GM08714 (cell line): ENCODE measurements around the gene TSHZ2.

Source experiments
- H3K4me3 ChIP-seq: fragments of 200-500 bp; sonication (Bioruptor generic); 2 replicates; pipeline ENCODE4 v1.5.1; 2014; ENCODE audit warnings: mild to moderate bottlenecking, low read length, inconsistent platforms
- ZNF274 ChIP-seq: IDR thresholded peaks from 2 replicates; pipeline ENCODE4 v1.6.1; 2012; ENCODE audit warnings: mild to moderate bottlenecking, low read depth, low read length

The TSHZ2 gene

DNA sequence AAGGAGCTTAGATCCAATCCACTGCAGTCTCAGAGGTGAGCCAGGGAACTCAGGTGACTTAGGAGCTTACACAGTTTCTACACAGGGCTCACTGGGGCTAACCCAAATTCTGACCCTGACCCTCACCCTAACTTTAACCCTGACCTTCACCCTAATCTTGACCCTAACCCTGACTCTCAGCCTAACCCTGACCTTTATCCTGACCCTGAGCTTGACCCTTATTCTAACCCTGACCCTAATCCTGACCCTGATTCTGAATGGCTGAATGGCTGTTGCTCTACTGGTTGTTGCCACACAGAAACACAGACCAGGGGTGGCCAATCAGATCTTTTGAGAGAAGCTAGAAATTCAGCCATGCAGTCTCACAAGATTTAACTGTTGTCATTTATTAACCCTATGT is 180.1 kb downstream of the TSHZ2 start:
- no peak for TF ChIP-seq ZNF274
- no peak overlapping the region for H3K4me3 ChIP-seq

DNA sequence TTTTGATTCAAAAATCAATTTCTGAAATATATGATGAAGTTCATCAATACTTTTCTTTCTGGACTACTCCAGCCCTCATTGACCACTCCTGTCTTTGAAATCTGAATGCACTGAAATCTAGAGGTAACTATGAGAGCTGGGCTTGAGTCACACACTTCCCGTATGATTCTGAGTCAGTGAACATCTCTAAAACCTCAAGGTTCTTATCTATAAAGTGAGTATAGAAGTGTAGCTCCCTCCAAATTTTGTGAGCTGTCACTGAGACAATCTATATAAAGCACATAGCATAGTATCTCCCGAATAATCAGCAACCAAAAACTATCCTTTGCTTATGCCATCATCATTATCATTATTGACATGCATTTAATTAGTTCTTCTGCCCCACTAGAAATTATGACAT is 182.4 kb downstream of the TSHZ2 start:
- no peak overlapping the region for H3K4me3 ChIP-seq
- TF ChIP-seq ZNF274, result no peak

DNA sequence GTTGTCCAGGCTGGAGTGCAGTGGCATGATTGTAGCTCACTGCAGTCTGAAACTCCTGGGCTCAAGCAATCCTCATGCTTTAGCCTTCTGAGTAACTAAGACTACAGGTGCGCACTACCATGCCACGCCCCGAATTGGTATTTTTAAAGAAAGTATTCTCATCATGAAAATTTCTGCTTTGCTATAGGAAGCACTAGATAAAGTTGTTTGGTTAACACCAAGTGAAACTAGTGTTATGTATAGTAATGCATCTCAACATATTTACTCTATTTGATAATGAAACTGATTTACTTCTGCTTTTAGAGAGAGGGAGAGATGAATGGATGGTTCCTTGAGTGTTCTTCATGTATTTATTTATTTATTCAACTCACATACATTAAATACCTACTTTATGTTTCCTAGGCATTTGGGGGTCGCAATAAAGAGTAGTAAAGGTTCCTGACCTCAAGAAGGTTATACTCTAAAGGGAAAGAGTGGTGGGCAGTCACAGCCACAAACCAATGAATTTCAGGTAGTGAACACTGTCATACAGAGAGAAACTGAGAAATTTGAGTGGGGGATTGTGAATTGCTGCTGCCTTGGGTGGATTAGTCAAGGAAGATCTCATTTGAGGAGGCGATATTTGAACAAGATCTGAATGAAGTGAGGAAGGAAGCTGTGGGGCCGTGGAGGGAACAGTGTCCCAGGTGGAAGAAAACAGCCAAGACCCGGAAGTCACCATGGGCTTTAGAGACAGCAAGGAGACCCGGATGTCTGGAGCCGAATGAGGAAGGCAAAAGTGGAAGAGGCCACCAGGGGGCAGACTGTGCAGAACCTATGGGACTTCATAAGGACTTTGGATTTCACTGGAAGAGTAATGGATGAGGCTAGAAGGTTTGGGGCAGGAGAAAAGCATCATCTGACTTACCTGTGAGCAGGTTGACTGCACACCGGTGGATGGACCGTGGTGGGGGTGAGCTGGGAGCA is 185.6 kb downstream of the TSHZ2 start:
- TF ChIP-seq ZNF274, result no peak
- H3K4me3 ChIP-seq, result no peak overlapping the region

DNA sequence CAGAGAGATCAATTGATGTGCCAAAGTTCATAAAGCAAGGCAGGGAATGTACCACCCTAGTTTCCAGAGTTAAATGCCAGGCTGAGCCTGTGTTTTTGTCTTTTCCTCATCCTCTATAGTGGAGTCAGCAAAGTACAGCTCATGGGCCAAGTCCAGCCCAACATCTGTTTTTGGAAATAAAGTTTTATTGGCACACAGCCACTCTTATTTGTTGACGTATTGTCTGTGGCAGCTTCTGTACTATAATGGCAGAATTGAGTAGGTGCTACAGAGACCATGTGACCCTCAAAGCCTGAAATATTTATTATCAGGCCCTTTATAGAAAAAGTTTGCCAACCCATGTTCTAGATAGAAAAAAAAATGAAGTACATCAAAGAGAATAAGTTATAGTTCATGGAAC is 187.0 kb downstream of the TSHZ2 start:
- no peak overlapping the region for H3K4me3 ChIP-seq
- TF ChIP-seq ZNF274, result no peak

DNA sequence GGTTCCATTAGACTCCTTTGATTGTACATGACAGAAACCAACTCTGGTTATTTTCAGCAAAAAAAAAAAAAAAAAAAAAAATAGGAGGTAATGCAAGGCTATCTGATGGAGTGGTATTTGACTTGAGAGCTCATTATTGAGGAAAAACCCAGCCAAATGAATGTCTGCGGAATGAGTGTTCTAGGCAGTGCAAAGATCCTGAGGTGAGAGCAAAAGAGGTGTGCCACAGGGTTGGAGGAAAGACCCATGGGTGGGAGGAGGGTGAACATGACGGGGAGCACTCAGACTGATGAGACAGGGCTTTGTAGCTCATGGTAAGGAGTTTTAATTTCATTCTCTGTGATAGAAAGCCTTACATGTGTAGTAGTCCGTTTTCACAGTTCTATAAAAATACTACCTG is 188.9 kb downstream of the TSHZ2 start:
- no peak for TF ChIP-seq ZNF274
- H3K4me3 ChIP-seq, result no peak overlapping the region

DNA sequence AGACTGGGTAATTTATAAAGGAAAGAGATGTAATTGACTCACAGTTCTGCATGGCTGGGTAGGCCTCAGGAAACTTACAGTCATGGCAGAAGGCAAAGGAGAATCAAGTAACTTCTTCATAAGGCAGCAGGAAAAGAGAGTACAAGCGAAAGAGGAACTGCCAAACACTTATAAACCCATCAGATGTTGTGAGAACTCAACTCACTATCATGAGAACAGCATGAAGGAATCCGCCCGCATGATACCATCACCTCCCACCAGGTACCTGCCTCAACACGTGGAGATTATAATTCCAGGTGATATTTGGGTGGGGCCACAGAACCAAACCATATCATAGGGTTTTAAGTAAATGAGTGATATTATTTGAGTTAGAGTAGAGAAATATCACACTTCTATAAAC is 189.3 kb downstream of the TSHZ2 start:
- no peak overlapping the region for H3K4me3 ChIP-seq

DNA sequence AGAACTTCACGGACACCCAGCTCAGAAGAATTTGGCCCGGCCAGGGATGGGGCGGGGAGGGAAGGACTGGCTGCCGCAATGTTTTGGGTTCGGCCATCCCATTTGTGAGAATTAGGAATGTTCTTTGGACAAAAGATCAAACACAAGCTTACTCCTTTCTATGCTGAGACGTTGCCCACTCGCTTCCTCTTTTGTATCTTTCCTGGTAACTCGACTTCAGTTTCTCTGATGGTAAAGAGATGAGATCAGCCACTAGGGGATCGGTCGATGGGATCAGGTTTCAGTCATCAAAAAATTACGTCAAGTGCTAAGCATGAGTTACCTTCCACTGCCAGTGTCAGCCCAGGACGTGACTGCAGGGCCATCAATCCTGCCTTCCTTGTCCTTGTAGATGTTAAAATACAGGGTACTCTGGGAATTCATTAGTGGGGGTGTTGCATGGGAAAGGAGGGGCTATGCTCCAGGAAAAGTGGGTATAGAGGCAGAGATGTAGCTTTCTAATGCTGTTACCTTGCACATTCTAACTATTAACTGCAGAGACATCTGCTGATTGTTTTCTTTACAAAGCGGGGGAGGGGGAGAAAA is 190.2 kb downstream of the TSHZ2 start:
- TF ChIP-seq ZNF274, result no peak
- no peak overlapping the region for H3K4me3 ChIP-seq

More for the DNA sequence above, 189.3 kb downstream of the TSHZ2 start:
- TF ChIP-seq ZNF274, result no peak

DNA sequence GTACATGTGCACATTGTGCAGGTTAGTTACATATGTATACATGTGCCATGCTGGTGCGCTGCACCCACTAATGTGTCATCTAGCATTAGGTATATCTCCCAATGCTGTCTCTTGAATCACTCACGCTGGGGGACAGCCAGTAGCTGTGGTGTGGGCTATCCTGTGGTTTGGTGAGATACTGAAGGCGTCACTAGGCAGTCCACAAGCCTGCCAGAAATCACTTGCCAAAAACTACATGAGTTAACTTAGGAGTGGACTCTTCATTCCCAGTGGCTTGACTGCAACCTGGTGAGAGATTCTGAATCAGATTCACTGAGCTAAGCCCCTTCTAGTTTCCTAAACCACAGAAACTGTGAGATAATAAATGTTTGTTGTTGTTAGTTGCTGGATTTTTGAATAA is 191.3 kb downstream of the TSHZ2 start:
- H3K4me3 ChIP-seq, result no peak overlapping the region
- TF ChIP-seq ZNF274, result no peak

DNA sequence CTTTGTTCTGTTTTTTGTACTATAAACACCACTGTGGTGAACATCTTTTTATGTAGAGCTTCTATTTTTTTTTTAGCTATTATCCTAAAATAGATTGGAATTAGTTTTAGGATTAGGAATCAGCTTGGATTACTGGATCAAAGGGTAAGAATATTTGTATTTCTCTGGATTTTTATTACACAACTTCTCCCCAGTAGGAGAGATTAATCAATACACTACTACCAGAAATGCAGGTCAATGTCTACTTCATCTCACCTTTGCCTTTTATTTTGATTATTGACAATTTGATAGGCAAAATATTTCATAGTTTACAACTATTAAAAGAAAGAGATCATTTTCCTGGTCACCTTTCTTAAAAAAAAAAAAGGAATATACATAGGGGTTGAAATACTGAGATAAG is 191.9 kb downstream of the TSHZ2 start:
- H3K4me3 ChIP-seq, result no peak overlapping the region
- no peak for TF ChIP-seq ZNF274

DNA sequence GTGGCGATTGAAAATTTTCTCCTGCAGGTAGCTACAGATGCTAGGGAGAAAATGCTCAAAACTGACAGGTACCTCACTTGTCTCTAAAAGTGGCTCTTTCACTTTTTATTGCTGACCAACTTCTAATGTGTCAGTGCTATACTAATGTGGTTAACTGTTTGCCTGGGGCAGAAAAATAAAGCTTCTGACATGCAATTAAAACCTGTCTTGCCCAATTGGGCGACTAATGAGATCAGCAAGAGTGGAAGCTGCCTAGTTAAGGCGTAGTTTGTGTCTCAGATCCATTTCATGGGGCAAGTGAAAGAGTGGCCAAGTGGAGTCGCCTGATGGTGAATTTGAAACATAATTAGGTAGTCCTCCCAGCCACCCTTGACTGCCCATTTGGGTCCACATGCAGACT is 193.3 kb downstream of the TSHZ2 start:
- no peak for TF ChIP-seq ZNF274
- no peak overlapping the region for H3K4me3 ChIP-seq

DNA sequence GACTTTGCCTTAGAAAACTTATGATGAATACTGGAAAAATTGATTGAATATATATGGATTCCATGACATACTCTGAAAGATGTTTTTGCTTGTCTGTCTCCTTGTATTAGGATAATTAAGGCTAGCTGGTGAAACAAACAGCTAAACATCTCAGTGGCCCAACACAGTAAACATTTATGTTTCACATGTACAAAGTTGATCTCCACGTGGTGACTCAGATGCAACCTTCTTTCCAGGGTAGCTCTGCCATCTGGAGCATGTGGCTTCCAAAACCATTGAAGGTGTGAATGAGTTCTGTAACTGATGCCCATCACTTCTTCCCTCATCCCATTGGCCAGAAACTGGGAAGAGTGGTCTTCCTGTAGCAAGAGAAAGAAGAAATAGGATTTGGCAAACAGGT is 196.3 kb downstream of the TSHZ2 start:
- no peak overlapping the region for H3K4me3 ChIP-seq
- no peak for TF ChIP-seq ZNF274

DNA sequence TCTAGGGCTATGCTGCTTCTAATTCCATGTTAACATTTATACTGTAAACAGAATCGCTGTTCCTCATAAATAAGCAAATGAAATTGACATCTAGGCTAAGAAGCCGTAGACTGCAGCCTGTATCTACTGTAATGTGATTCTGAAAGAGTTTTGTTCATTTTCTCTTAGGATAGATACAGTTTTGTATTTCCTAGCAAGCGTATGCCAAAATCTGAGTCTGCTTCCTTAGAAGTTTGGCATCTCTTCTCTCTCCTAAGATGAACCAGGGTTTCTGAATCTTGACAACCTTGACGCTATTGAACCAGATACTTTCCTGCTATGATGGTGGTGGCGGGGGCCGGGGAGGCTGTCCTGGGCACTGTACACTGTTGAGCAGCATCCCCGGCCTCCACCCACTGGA is 198.0 kb downstream of the TSHZ2 start:
- no peak overlapping the region for H3K4me3 ChIP-seq
- TF ChIP-seq ZNF274, result no peak

DNA sequence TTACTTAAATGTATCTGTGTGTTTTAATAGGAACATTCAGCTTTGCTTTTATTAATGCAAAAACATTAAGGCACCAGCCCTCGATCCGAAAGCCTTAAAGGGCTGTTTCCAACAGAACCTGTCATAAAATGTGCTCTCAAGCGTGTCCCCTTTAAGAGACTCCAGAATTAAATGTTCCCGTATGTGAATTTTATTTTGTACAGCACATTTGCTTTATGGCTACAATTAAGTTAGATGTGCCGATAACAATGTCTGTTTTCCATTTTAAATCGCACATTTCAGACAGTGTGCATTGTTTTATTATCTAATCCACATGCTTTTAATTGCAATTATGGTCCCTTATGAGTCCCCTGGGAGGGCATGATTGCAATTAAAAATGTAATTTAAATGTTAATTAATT is 198.9 kb downstream of the TSHZ2 start:
- H3K4me3 ChIP-seq, result no peak overlapping the region

DNA sequence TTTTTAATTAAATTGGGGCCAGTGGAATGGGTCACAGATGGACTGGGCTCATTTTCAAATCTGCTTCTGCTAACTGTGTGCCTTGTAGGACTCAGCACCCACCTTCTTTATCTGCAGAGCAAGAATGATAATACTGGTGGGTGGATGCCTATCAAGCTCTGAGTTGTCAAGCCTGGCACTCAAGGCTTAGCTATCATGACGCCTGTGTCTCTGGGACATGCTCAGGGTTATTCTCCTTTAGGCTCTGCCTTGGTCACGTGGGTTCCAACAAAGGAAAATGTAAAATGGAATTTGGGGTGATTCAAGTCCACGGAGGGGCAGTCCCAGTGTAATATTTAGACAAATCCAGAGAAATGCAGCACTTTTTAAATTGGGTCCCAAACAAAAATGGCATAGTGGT is 202.3 kb downstream of the TSHZ2 start:
- no peak overlapping the region for H3K4me3 ChIP-seq
- no peak for TF ChIP-seq ZNF274

More for the DNA sequence above, 198.9 kb downstream of the TSHZ2 start:
- no peak for TF ChIP-seq ZNF274

DNA sequence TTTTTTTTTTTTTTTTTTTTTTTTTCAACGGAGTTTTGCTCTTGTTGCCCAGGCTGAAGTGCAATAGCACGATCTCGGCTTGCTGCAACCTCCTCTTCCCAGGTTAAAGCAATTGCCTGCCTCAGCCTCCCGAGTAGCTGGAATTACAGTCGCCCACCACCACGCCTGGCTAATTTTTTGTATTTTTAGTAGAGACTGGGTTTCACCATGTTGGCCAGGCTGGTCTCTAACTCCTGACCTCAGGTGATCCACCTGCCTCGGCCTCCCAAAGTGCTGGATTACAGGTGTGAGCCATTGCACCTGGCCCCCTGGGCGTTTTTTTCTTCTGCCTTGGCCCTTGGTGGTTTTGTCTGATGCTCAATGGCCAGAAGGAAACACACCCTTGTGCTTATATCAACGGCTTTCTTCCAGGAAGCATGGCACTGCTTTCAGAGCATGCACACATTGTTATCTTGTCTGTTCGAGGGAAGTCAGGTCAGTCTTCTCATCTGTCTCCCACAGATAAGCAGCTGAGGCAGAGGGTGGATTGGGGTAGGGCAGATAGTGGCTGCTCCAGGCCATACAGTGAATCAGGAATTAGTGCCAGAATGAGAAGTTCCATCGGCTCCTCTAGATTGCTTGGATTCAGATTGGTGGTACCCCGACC is 203.1 kb downstream of the TSHZ2 start:
- no peak overlapping the region for H3K4me3 ChIP-seq
- TF ChIP-seq ZNF274, result no peak
